Fibroblast of lung (primary cell): ENCODE measurements around the gene PXN. TPM values are rescaled to one million over a fixed set of nuclear protein-coding genes. Genes with fewer than 3 reads are reported as not detected.

Source experiments
- DNase-seq, 2 donors: peaks; one replicate each; pipeline versions ENCODE4 v3.0.0 to v3.0.0-alpha.2; 2010; ENCODE audit warnings: low read depth in 2 of 2
- H2AFZ ChIP-seq: 2 replicates; pipeline ENCODE4 v1.5.1; 2012; ENCODE audit warnings: low read length, control low read depth, inconsistent platforms
- H3K27ac ChIP-seq: 2 replicates; pipeline ENCODE4 v1.5.1; 2011; ENCODE audit warnings: low read length, control low read depth; ENCODE audit not compliant: insufficient read depth
- H3K27me3 ChIP-seq: 2 replicates; pipeline ENCODE4 v1.5.1; 2011; ENCODE audit warnings: mild to moderate bottlenecking, low read length; ENCODE audit not compliant: control insufficient read depth, insufficient read depth
- H3K36me3 ChIP-seq: 2 replicates; pipeline ENCODE4 v1.5.1; 2011; ENCODE audit warnings: low read length; ENCODE audit not compliant: control insufficient read depth, insufficient read depth
- H3K4me1 ChIP-seq: 2 replicates; pipeline ENCODE4 v1.5.1; 2011; ENCODE audit warnings: low read length; ENCODE audit not compliant: control insufficient read depth, insufficient read depth; ENCODE audit errors: extremely low read depth
- H3K4me2 ChIP-seq: 2 replicates; pipeline ENCODE4 v1.5.1; 2011; ENCODE audit warnings: low read length, control low read depth; ENCODE audit not compliant: insufficient read depth; ENCODE audit errors: extremely low read depth
- H3K4me3 ChIP-seq, 4 experiments: fragments of 200-600 bp in 1 of 4; sonication (generic) in 1 of 4; replicated peaks in 1 of 4; 2 replicates each; pipeline ENCODE4 v1.5.1; 2011 to 2016; ENCODE audit warnings: low read length in 4 of 4, low read depth in 3 of 4, mild to moderate bottlenecking in 3 of 4, control low read depth in 2 of 4, inconsistent platforms in 1 of 4, mixed read lengths in 1 of 4; ENCODE audit not compliant: insufficient read depth in 1 of 4; ENCODE audit errors: control extremely low read depth in 1 of 4
- H3K79me2 ChIP-seq: 2 replicates; pipeline ENCODE4 v1.5.1; 2012; ENCODE audit warnings: mild to moderate bottlenecking, low read length, inconsistent platforms; ENCODE audit not compliant: control insufficient read depth, insufficient read depth
- H3K9ac ChIP-seq: 2 replicates; pipeline ENCODE4 v1.5.1; 2011; ENCODE audit warnings: mild to moderate bottlenecking, low read length, control low read depth; ENCODE audit not compliant: insufficient read depth
- H3K9me3 ChIP-seq: 2 replicates; pipeline ENCODE4 v1.5.1; 2012; ENCODE audit warnings: low read depth, low read length; ENCODE audit not compliant: control insufficient read depth, insufficient read depth
- H4K20me1 ChIP-seq: 2 replicates; pipeline ENCODE4 v1.5.1; 2011; ENCODE audit warnings: low read length; ENCODE audit not compliant: control insufficient read depth, insufficient read depth; ENCODE audit errors: extremely low read depth
- CTCF ChIP-seq, 2 donors: IDR thresholded peaks in 1 of 2; conservative IDR thresholded peaks in 1 of 2; 1 replicate in 1 of 2; 2 replicates in 1 of 2; pipeline ENCODE4 v1.5.1; 2011 to 2012; ENCODE audit warnings: low read length in 2 of 2, control low read depth in 1 of 2, inconsistent platforms in 1 of 2, low read depth in 1 of 2, mild to moderate bottlenecking in 1 of 2
- EZH2 ChIP-seq: IDR thresholded peaks from 2 replicates; pipeline ENCODE4 v1.5.1; 2012; ENCODE audit warnings: low read length, control low read depth, mild to moderate bottlenecking; ENCODE audit errors: missing control alignments
- polyA minus RNA-seq: library from RNA; depleted of rRNA, polyadenylated mRNA; stranded (reverse); fragments of >200 nt; gene quantifications from 2 replicates; pipeline ENCODE4 v1.2.3, GENCODE V29; 2011; ENCODE audit warnings: low replicate concordance
- polyA plus RNA-seq, 2 donors: library from polyadenylated mRNA; depleted of rRNA in 1 of 2; stranded (reverse) in 1 of 2; unstranded in 1 of 2; fragments of >200 nt; gene quantifications; 2 replicates each; pipeline ENCODE4 v1.2.1, GENCODE V29; 2011 to 2012; ENCODE audit warnings: missing spikeins in 1 of 2
- total RNA-seq: library from RNA; depleted of rRNA; stranded (reverse); fragments of >200 nt; gene quantifications from 2 replicates; pipeline ENCODE4 v1.2.1, GENCODE V29; 2014

The PXN gene
- total RNA-seq = 9.2 and 21.5 TPM in 2 replicates
- 31.4 and 59.3 TPM in 2 replicates for polyA plus RNA-seq
- 84.4 and 134 TPM in 2 replicates for polyA plus RNA-seq (2012)
- polyA minus RNA-seq = 413 and 630 TPM in 2 replicates

GRCh38 chr12:120265473-120266179 lies at the start of gene PXN:
TSS of gene PXN (minus strand) at chr12:120265730. CDS start at chr12:120265629, 101 bp downstream.
- H3K4me2 ChIP-seq = peak within 1 kb of the TSS; percentile 99
- peak within 1 kb of the TSS; percentile 50 for H3K27ac ChIP-seq
- H3K4me3 ChIP-seq = peak within 1 kb of the TSS; percentile 67 to 92 (median 85)
- DNase-seq = peak; percentile 61 to 80
- TF ChIP-seq EZH2 (no peak), CTCF (conservative IDR thresholded peaks at IDR 0.05 in 1 of 2, IDR thresholded peaks at IDR 0.05 in 1 of 2; ENCODE audit: low read depth in 1 of 2, low read length in 2 of 2) (peak; percentile 54 to 59)
- H2AFZ ChIP-seq = no peak within 1 kb of the TSS
- no peaks in the 10 kb centered on the region for H4K20me1 ChIP-seq
- H3K4me1 ChIP-seq = peaks cover 11% of the 10 kb centered on the region
- no peaks in the 10 kb centered on the region for H3K27me3 ChIP-seq
- H3K9ac ChIP-seq = peak within 1 kb of the TSS; percentile 77
- peaks cover 49% of the 10 kb centered on the region for H3K79me2 ChIP-seq
- H3K36me3 ChIP-seq = no peaks in the 10 kb centered on the region
- no peaks in the 10 kb centered on the region for H3K9me3 ChIP-seq

- Histone ChIP-seq H4K20me1 (no peaks in the 10 kb centered on the region), H3K9ac (no peak overlapping the region), H3K79me2 (no peaks in the 10 kb centered on the region), H3K4me3 (no peak overlapping the region), H3K4me2 (no peak overlapping the region), H3K36me3 (no peaks in the 10 kb centered on the region), H2AFZ (no peak overlapping the region), H3K27me3 (no peaks in the 10 kb centered on the region), H3K9me3 (no peaks in the 10 kb centered on the region), H3K27ac (no peak overlapping the region), H3K4me1 (peaks cover 3% of the 10 kb centered on the region)
- no peak for DNase-seq
- TF ChIP-seq EZH2 (no peak), CTCF (conservative IDR thresholded peaks at IDR 0.05 in 1 of 2, IDR thresholded peaks at IDR 0.05 in 1 of 2; ENCODE audit: low read depth in 1 of 2, low read length in 2 of 2) (no peak)
Measured at GRCh38 chr12:120314220-120314619, 48.7 kb upstream of the PXN start.

GRCh38 chr12:120301962-120302815 lies 36.7 kb upstream of the PXN start, which contains the start of gene SIRT4:
TSS of gene SIRT4 (plus strand) at chr12:120302321. CDS start at chr12:120303562, 1,241 bp downstream.
- Histone ChIP-seq H3K4me3 (peak within 1 kb of the TSS; percentile 51 to 95 (median 66)), H3K9ac (peak within 1 kb of the TSS; percentile 60), H3K27ac (peak within 1 kb of the TSS; percentile 72), H3K27me3 (no peaks in the 10 kb centered on the region), H3K36me3 (no peaks in the 10 kb centered on the region), H3K4me1 (no peaks in the 10 kb centered on the region), H3K9me3 (no peaks in the 10 kb centered on the region), H2AFZ (peak within 1 kb of the TSS; percentile 96), H3K4me2 (peak within 1 kb of the TSS; percentile 76), H3K79me2 (no peaks in the 10 kb centered on the region), H4K20me1 (no peaks in the 10 kb centered on the region)
- peak; percentile 67 to 85 for TF ChIP-seq CTCF (conservative IDR thresholded peaks at IDR 0.05 in 1 of 2, IDR thresholded peaks at IDR 0.05 in 1 of 2; ENCODE audit: low read depth in 1 of 2, low read length in 2 of 2)
- no peak for TF ChIP-seq EZH2
- DNase-seq = peak; percentile 92 to 95
